Coronary artery (tissue), 2 donors: ENCODE data around the gene PARD6A.

ENCODE experiments used
- DNase-seq: peaks from one replicate; pipeline ENCODE4 v3.0.0-alpha.2; 2017; ENCODE audit warnings: low spot score
- H3K27ac ChIP-seq, 2 donors: fragments of 200-600 bp; sonication (generic); one replicate each; pipeline ENCODE4 v1.5.1; 2016 to 2019
- H3K4me3 ChIP-seq: fragments of 200-600 bp; sonication (generic); 2 replicates; pipeline ENCODE4 v1.5.1; 2016; ENCODE audit warnings: mild to moderate bottlenecking, moderate library complexity
- CTCF ChIP-seq: fragments of 200-600 bp; sonication (generic); IDR thresholded peaks from one replicate; pipeline ENCODE4 v1.5.1; 2019; ENCODE audit warnings: antibody characterized with exemption

Gene PARD6A

GRCh38 chr16:67699265-67699664 lies 38.5 kb downstream of the PARD6A start:
- no peak for DNase-seq
- H3K27ac ChIP-seq: no peak overlapping the region
- TF ChIP-seq CTCF: no peak
- no peak overlapping the region for H3K4me3 ChIP-seq

GRCh38 chr16:67701420-67701819 lies 40.7 kb downstream of the PARD6A start:
- Histone ChIP-seq H3K27ac (no peak overlapping the region), H3K4me3 (no peak overlapping the region)
- no peak for DNase-seq
- TF ChIP-seq CTCF: no peak

- no peak for TF ChIP-seq CTCF
- no peak for DNase-seq
- H3K27ac ChIP-seq: no peak overlapping the region
- H3K4me3 ChIP-seq: no peak overlapping the region
These were observed 41.4 kb downstream of the PARD6A start for GRCh38 chr16:67702130-67702529.

- no peak overlapping the region for H3K4me3 ChIP-seq
- no peak for TF ChIP-seq CTCF
- DNase-seq: no peak
- no peak overlapping the region for H3K27ac ChIP-seq
These were observed 42.9 kb downstream of the PARD6A start for GRCh38 chr16:67703626-67704025.

GRCh38 chr16:67704110-67704509 lies 43.4 kb downstream of the PARD6A start:
- Histone ChIP-seq H3K4me3 (no peak overlapping the region), H3K27ac (no peak overlapping the region)
- no peak for DNase-seq
- TF ChIP-seq CTCF: no peak

GRCh38 chr16:67707210-67707609 lies 46.5 kb downstream of the PARD6A start:
- TF ChIP-seq CTCF: no peak
- Histone ChIP-seq H3K4me3 (no peak overlapping the region), H3K27ac (no peak overlapping the region)
- no peak for DNase-seq

- no peak overlapping the region for H3K27ac ChIP-seq
- TF ChIP-seq CTCF: no peak
- H3K4me3 ChIP-seq: no peak overlapping the region
- no peak for DNase-seq
These were observed 47.0 kb downstream of the PARD6A start for GRCh38 chr16:67707790-67708189.
